ENCODE measurements around the gene ADORA2A. TPM values are rescaled to one million over a fixed set of nuclear protein-coding genes. Genes with fewer than 3 reads are reported as not detected.

The ADORA2A gene
- total and polyA plus RNA-seq, 2 of the 8 experiments (the other 6 are each of a cell fraction or from before 2014, with no cell fraction given): 7.1 to 20.3 TPM

DNA sequence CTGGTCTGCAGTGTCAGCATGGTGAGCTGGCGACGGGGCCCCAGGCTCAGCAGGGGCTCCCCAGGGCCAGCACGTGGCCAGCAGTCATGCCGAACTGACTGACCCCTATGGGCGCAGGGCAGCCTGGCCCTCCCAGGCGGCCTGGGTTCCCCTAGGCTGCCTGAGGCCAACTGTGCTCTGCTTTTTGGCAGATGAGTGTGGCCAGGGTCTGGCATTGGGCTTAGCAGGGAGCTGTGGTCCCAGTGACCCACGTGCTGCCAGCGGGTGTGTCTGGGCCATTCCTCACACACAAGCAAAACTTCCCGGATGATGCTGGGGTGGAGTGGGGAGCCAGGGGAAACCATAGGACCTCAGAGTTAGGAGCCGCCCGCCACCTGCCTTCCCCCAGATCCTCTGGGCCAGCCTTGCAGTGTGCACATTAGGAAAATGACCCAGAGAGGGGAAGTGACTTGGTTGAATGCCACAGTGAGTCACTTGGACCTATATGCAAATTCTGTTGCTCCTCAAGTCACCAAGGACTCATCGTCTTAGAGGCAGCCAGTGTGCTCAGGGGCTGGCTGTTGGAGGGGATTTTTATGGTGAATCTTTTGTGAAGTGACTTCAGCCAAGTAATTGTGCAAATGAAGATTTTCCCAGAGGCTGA, 6.5 kb downstream of the ADORA2A start:
- no peak overlapping the region for H2AFZ ChIP-seq (ENCODE audit: low read length)
- no peak overlapping the region for H4K5ac ChIP-seq (ENCODE audit: insufficient read length, low read depth, low read length)
- FAIRE-seq: no peak
- no peak overlapping the region for H2AK5ac ChIP-seq (ENCODE audit: low read depth, low read length)
- H2BK20ac ChIP-seq (ENCODE audit: low read length): no peak overlapping the region
- H3K36me3 ChIP-seq (ENCODE audit: control insufficient read depth in 2 of 4, insufficient read depth in 4 of 4, low read length in 3 of 4): no peaks in the 10 kb centered on the region
- no peak overlapping the region for H3K9ac ChIP-seq (replicated peaks in 1 of 4; ENCODE audit: extremely low read depth in 1 of 4, low read depth in 3 of 4, low read length in 3 of 4)
- H2BK120ac ChIP-seq (replicated peaks; ENCODE audit: low read depth, low read length): no peak overlapping the region
- 89% methylated on average over 11 of the region's 12 CpGs; no CpG with 5 or more reads in 1 of the 2 experiments for WGBS, 2 experiments (ENCODE audit: extremely low coverage in 1 of 2, insufficient coverage in 1 of 2, insufficient read length in 1 of 2, insufficient replicate concordance in 2 of 2, low coverage in 1 of 2, low lambda C conversion rate in 2 of 2, missing lambda C conversion rate in 1 of 2)
- no peaks in the 10 kb centered on the region for H4K20me1 ChIP-seq (replicated peaks in 1 of 2; ENCODE audit: control insufficient read depth in 1 of 2, insufficient read depth in 2 of 2, low read length in 2 of 2)
- no peaks in the 10 kb centered on the region for H3K9me3 ChIP-seq (ENCODE audit: insufficient read depth in 2 of 2, low read depth in 1 of 2, low read length in 1 of 2)
- H3K23me2 ChIP-seq (ENCODE audit: low read depth, low read length): no peaks in the 10 kb centered on the region
- CTCF ChIA-PET (ENCODE audit: partially characterized antibody): interaction anchor here (1.2 to 10.8 kb wide), 9 partner anchors 10 to 88 kb away, joined by 3 to 114 read pairs (median 6); no protein-coding TSS in a partner anchor
- H3K18ac ChIP-seq (ENCODE audit: extremely low read depth, low read length): no peak overlapping the region
- H2BK15ac ChIP-seq (ENCODE audit: low read length): no peak overlapping the region
- no peak overlapping the region for H3K14ac ChIP-seq (ENCODE audit: insufficient read length)
- H3K4me1 ChIP-seq (replicated peaks in 1 of 4; ENCODE audit: control insufficient read depth in 3 of 4, insufficient read depth in 4 of 4, low read length in 3 of 4): peaks cover 2 to 3% (median 2%) of the 10 kb centered on the region in 4 experiments; a peak in 6 of 7 replicates
- no peak overlapping the region for H2BK5ac ChIP-seq (ENCODE audit: low read depth, low read length)
- no peaks in the 10 kb centered on the region; a peak in 1 of 7 replicates for H3K27me3 ChIP-seq (replicated peaks in 1 of 4; ENCODE audit: control insufficient read depth in 3 of 4, extremely low read depth in 1 of 4, insufficient read depth in 3 of 4, low read length in 3 of 4)
- no peaks in the 10 kb centered on the region for H3K79me2 ChIP-seq (ENCODE audit: control insufficient read depth in 1 of 2, insufficient read depth in 2 of 2, low read length in 2 of 2)
- POLR2A ChIA-PET (ENCODE audit: partially characterized antibody): interaction anchor here (0.9 to 1.1 kb wide), 2 partner anchors 12 to 23 kb away, joined by 3 read pairs; no protein-coding TSS in a partner anchor
- no peak overlapping the region for H3K23ac ChIP-seq (ENCODE audit: insufficient read length)
- TF ChIP-seq EGR1 (IDR thresholded peaks at IDR 0.05; ENCODE audit: borderline replicate concordance, low read depth, low read length): no peak
- no peak for TF ChIP-seq ASH2L (IDR thresholded peaks at IDR 0.05; ENCODE audit: low read length)
- TF ChIP-seq BCL11A (IDR thresholded peaks at IDR 0.05; ENCODE audit: low read depth in 2 of 2, low read length in 2 of 2): no peak
- TF ChIP-seq, protein P1, sequence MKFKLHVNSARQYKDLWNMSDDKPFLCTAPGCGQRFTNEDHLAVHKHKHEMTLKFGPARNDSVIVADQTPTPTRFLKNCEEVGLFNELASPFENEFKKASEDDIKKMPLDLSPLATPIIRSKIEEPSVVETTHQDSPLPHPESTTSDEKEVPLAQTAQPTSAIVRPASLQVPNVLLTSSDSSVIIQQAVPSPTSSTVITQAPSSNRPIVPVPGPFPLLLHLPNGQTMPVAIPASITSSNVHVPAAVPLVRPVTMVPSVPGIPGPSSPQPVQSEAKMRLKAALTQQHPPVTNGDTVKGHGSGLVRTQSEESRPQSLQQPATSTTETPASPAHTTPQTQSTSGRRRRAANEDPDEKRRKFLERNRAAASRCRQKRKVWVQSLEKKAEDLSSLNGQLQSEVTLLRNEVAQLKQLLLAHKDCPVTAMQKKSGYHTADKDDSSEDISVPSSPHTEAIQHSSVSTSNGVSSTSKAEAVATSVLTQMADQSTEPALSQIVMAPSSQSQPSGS (IDR thresholded peaks at IDR 0.05; ENCODE audit: low read length): no peak
- no peak for TF ChIP-seq BRCA1 (IDR thresholded peaks at IDR 0.05; ENCODE audit: low read depth, low read length)
- TF ChIP-seq RAD21 (IDR thresholded peaks at IDR 0.05 in 1 of 2, conservative IDR thresholded peaks at IDR 0.05 in 1 of 2; ENCODE audit: low read depth in 2 of 2, low read length in 2 of 2): no peak
- TF ChIP-seq CTBP2 (IDR thresholded peaks at IDR 0.05; ENCODE audit: borderline replicate concordance, insufficient read depth, insufficient read length, low read length): no peak
- no peak for TF ChIP-seq ZNF274 (IDR thresholded peaks at IDR 0.05; ENCODE audit: borderline replicate concordance, extremely low read depth, low read length)
- no peak for TF ChIP-seq SAP30 (IDR thresholded peaks at IDR 0.05; ENCODE audit: insufficient read depth, insufficient replicate concordance, low read length)
- no peak for TF ChIP-seq GTF2F1 (IDR thresholded peaks at IDR 0.05; ENCODE audit: borderline replicate concordance, low read depth, low read length)
- no peak for TF ChIP-seq SP1 (IDR thresholded peaks at IDR 0.05; ENCODE audit: low read depth, low read length)
- no peak overlapping the region for H3K56ac ChIP-seq (replicated peaks; ENCODE audit: insufficient read length, low read depth, low read length)
- no peak for DNase-seq (ENCODE audit: low read depth in 1 of 2, low spot score in 2 of 2)
- H2BK12ac ChIP-seq (ENCODE audit: low read depth, low read length): no peak overlapping the region
- H3K27ac ChIP-seq (ENCODE audit: low read depth, low read length): no peak overlapping the region
- no peak overlapping the region for H3K4me3 ChIP-seq (ENCODE audit: extremely low read depth in 1 of 4, insufficient read depth in 2 of 4, low read depth in 3 of 4, low read length in 4 of 4)
- no peak overlapping the region for H4K91ac ChIP-seq (replicated peaks; ENCODE audit: insufficient read length, low read length)
- H3K79me1 ChIP-seq (ENCODE audit: low read depth, low read length): no peaks in the 10 kb centered on the region
- H3K4me2 ChIP-seq (ENCODE audit: insufficient read depth in 1 of 2, low read depth in 2 of 2, low read length in 2 of 2): no peak overlapping the region
- peak overlapping the region; percentile 30; the same call in 1 of the 2 replicates for H4K8ac ChIP-seq (ENCODE audit: extremely low read depth, insufficient read depth, low read length)
- H3K4ac ChIP-seq (replicated peaks; ENCODE audit: insufficient read length, low read depth, low read length): no peak overlapping the region
